Aorta (tissue), 5 donors: ENCODE data around the gene TBCA. TPM values are rescaled to one million over a fixed set of nuclear protein-coding genes. Genes with fewer than 3 reads are reported as not detected.
"Not testable (repeated sequence)": the region's sequence is repeated elsewhere in the genome, so short reads cannot be mapped to it uniquely, and the experiment has no call there.

Experiments used
- ATAC-seq: fragments of 200-7000 bp; cut with Tn5 transposase; one replicate; pipeline ENCODE4 v1.9.1; 2022; ENCODE audit warnings: moderate library complexity; ENCODE audit not compliant: low FRiP score
- DNase-seq, 2 donors: peaks; one replicate each; pipeline ENCODE4 v3.0.0-alpha.2; 2020
- H3K27ac ChIP-seq, 2 donors: one replicate each; pipeline ENCODE4 v1.5.1; 2013; ENCODE audit warnings: low read length in 2 of 2, mild to moderate bottlenecking in 2 of 2, moderate library complexity in 2 of 2, control low read depth in 1 of 2, inconsistent platforms in 1 of 2, low read depth in 1 of 2
- H3K27me3 ChIP-seq, 2 donors: one replicate each; pipeline ENCODE4 v1.6.1; 2013; ENCODE audit warnings: control low read depth in 1 of 2, low read length in 1 of 2, mild to moderate bottlenecking in 1 of 2, moderate library complexity in 1 of 2; ENCODE audit not compliant: insufficient read depth in 2 of 2, control insufficient read depth in 1 of 2
- H3K36me3 ChIP-seq, 2 donors: one replicate each; pipeline ENCODE4 v1.6.1; 2013; ENCODE audit warnings: control low read depth in 1 of 2, low read length in 1 of 2, mild to moderate bottlenecking in 1 of 2; ENCODE audit not compliant: insufficient read depth in 2 of 2, control insufficient read depth in 1 of 2
- H3K4me1 ChIP-seq, 2 donors: one replicate each; pipeline ENCODE4 v1.6.1; 2013; ENCODE audit warnings: low read length in 2 of 2, control low read depth in 1 of 2, mild to moderate bottlenecking in 1 of 2, moderate library complexity in 1 of 2; ENCODE audit not compliant: insufficient read depth in 2 of 2, control insufficient read depth in 1 of 2
- H3K4me3 ChIP-seq, 2 donors: one replicate each; pipeline ENCODE4 v1.5.1; 2013; ENCODE audit warnings: low read length in 2 of 2, control low read depth in 1 of 2, mild to moderate bottlenecking in 1 of 2
- H3K9me3 ChIP-seq: one replicate; pipeline ENCODE4 v1.6.1; 2013; ENCODE audit warnings: mild to moderate bottlenecking, low read length; ENCODE audit not compliant: control insufficient read depth
- WGBS, 2 donors: extraction: QIAGEN DNeasy Blood & Tissue Kit; methylation state at CpG; one replicate each; pipeline ENCODE4 v1.1.7; 2013; 5-methylcytosine and 5-hydroxymethylcytosine counted together
- intact Hi-C, 2 donors: fragments of 100-400 bp; cut with DNase I; formaldehyde crosslinking; loops; one replicate each; pipeline versions ENCODE4 v1.14.2 to v1.15.0; 2022
- polyA plus RNA-seq, 2 donors: library from polyadenylated mRNA; stranded (reverse); fragments of 200-250 nt; gene quantifications; one replicate each; pipeline ENCODE4 v1.2.3, GENCODE V29; 2013
- total RNA-seq, 2 donors: library from RNA; stranded (reverse); fragmentation: NEBNext Ultra II Directional; extraction: Animal tissue kit (Norgen Biotek cat#: 25700); gene quantifications; one replicate each; pipeline ENCODE4 v1.2.1, GENCODE V29; 2021
- donor health status: healthy with polysubstance abuse.
- donor health status: Bipolar disorder and iron deficiency.
- donor health status: DM: no; HTN: no; CAD: no.
- donor health status: DM: no; HTN: no; CAD: no.
- donor health status: DM: yes; HTN: yes; CAD: no.

The TBCA gene
- total and polyA plus RNA-seq, 4 donors = 98.9 to 269 (median 158) TPM

GRCh38 chr5:77767301-77767700 is 8.8 kb downstream of the TBCA start:
- WGBS, 2 donors = 97 to 100% methylated on average over 1 of the region's 1 CpG
- ATAC-seq (no peak), DNase-seq (no peak)
- Histone ChIP-seq H3K4me1 (peaks cover 4% of the 10 kb centered on the region in 2 donors), H3K4me3 (no peak overlapping the region), H3K27me3 (no peaks in the 10 kb centered on the region), H3K9me3 (no peaks in the 10 kb centered on the region), H3K36me3 (no peaks in the 10 kb centered on the region), H3K27ac (no peak overlapping the region)
- intact Hi-C loops = no loop called here

GRCh38 chr5:77761606-77762005 is 14.5 kb downstream of the TBCA start:
- H3K9me3 ChIP-seq = no peaks in the 10 kb centered on the region
- no peak overlapping the region for H3K27ac ChIP-seq
- no peaks in the 10 kb centered on the region for H3K27me3 ChIP-seq
- peaks cover 0 to 2% of the 10 kb centered on the region in 2 donors for H3K4me1 ChIP-seq
- H3K4me3 ChIP-seq = no peak overlapping the region
- DNase-seq (no peak), ATAC-seq (no peak)
- 46 to 56% methylated on average over 3 of the region's 3 CpGs for WGBS, 2 donors
- intact Hi-C loops = no loop called here
- H3K36me3 ChIP-seq = peaks cover 0 to 2% of the 10 kb centered on the region in 2 donors

- no peaks in the 10 kb centered on the region for H3K4me1 ChIP-seq
- ATAC-seq (no peak), DNase-seq (no peak)
- intact Hi-C loops = no loop called here
- WGBS, 2 donors = 85 to 90% methylated on average over 10 of the region's 10 CpGs
- H3K27ac ChIP-seq = no peak overlapping the region
- no peak overlapping the region for H3K4me3 ChIP-seq
- H3K9me3 ChIP-seq = no peaks in the 10 kb centered on the region
- no peaks in the 10 kb centered on the region for H3K27me3 ChIP-seq
- H3K36me3 ChIP-seq = peaks cover 0 to 2% of the 10 kb centered on the region in 2 donors
Observed at GRCh38 chr5:77758141-77758938, 17.8 kb downstream of the TBCA start.

GRCh38 chr5:77751328-77752023 is 24.7 kb downstream of the TBCA start:
- WGBS, 2 donors = 87 to 91% methylated on average over 9 of the region's 9 CpGs
- intact Hi-C loops = no loop called here
- no peaks in the 10 kb centered on the region for H3K9me3 ChIP-seq
- H3K27ac ChIP-seq = no peak overlapping the region
- no peak overlapping the region for H3K4me3 ChIP-seq
- no peaks in the 10 kb centered on the region for H3K4me1 ChIP-seq
- no peak for ATAC-seq
- no peak for DNase-seq
- no peaks in the 10 kb centered on the region for H3K36me3 ChIP-seq
- H3K27me3 ChIP-seq = no peaks in the 10 kb centered on the region

GRCh38 chr5:77750928-77751327 is 25.2 kb downstream of the TBCA start:
- H3K4me1 ChIP-seq, H3K27ac ChIP-seq, intact Hi-C loops, H3K27me3 ChIP-seq, DNase-seq, H3K4me3 ChIP-seq, H3K36me3 ChIP-seq, H3K9me3 ChIP-seq, ATAC-seq: not testable (repeated sequence)
- WGBS, 2 donors = 97 to 98% methylated on average over 6 of the region's 6 CpGs

- H3K27me3 ChIP-seq = no peaks in the 10 kb centered on the region
- no peaks in the 10 kb centered on the region for H3K36me3 ChIP-seq
- H3K4me1 ChIP-seq = no peaks in the 10 kb centered on the region
- DNase-seq (no peak), ATAC-seq (no peak)
- 60 to 72% methylated on average over 2 of the region's 2 CpGs for WGBS, 2 donors
- H3K9me3 ChIP-seq = no peaks in the 10 kb centered on the region
- intact Hi-C loops = no loop called here
- H3K27ac ChIP-seq = no peak overlapping the region
- H3K4me3 ChIP-seq = no peak overlapping the region
Observed at GRCh38 chr5:77748160-77748559, 28.0 kb downstream of the TBCA start.

GRCh38 chr5:77744116-77744515 is 32.0 kb downstream of the TBCA start:
- ATAC-seq (no peak), DNase-seq (no peak)
- H3K36me3 ChIP-seq = no peaks in the 10 kb centered on the region
- intact Hi-C loops = no loop called here
- H3K27ac ChIP-seq = no peak overlapping the region
- H3K9me3 ChIP-seq = no peaks in the 10 kb centered on the region
- no peaks in the 10 kb centered on the region for H3K27me3 ChIP-seq
- H3K4me1 ChIP-seq = peaks cover 0 to 7% of the 10 kb centered on the region in 2 donors
- 49 to 70% methylated on average over 2 of the region's 2 CpGs for WGBS, 2 donors
- no peak overlapping the region for H3K4me3 ChIP-seq

GRCh38 chr5:77743181-77743580 is 33.0 kb downstream of the TBCA start:
- H3K27me3 ChIP-seq = no peaks in the 10 kb centered on the region
- DNase-seq (no peak), ATAC-seq (no peak)
- no peaks in the 10 kb centered on the region for H3K9me3 ChIP-seq
- intact Hi-C loops = no loop called here
- no peak overlapping the region for H3K4me3 ChIP-seq
- H3K4me1 ChIP-seq = peaks cover 0 to 8% of the 10 kb centered on the region in 2 donors
- no peaks in the 10 kb centered on the region for H3K36me3 ChIP-seq
- H3K27ac ChIP-seq = no peak overlapping the region
- WGBS, 2 donors = 80 to 86% methylated on average over 3 of the region's 3 CpGs

- no peaks in the 10 kb centered on the region for H3K9me3 ChIP-seq
Observed at GRCh38 chr5:77741608-77742007, 34.5 kb downstream of the TBCA start.

More at GRCh38 chr5:77741608-77742007, 34.5 kb downstream of the TBCA start:
- no peak for DNase-seq
- Histone ChIP-seq H3K36me3 (no peaks in the 10 kb centered on the region), H3K27ac (no peak overlapping the region), H3K4me1 (peaks cover 0 to 9% of the 10 kb centered on the region in 2 donors), H3K4me3 (no peak overlapping the region), H3K27me3 (no peaks in the 10 kb centered on the region)
- ATAC-seq = no peak
- intact Hi-C loops = no loop called here
- 76 to 81% methylated on average over 3 of the region's 3 CpGs for WGBS, 2 donors
